HG02759 (cell line): ENCODE measurements around the gene CRYGN.

ENCODE experiments used
- ATAC-seq: cut with Tn5 transposase; IDR thresholded peaks from one replicate; pipeline ENCODE4 v1.9.1; 2021; ENCODE audit warnings: mild to moderate bottlenecking, moderate library complexity; ENCODE audit not compliant: unreplicated experiment

CRYGN gene

DNA sequence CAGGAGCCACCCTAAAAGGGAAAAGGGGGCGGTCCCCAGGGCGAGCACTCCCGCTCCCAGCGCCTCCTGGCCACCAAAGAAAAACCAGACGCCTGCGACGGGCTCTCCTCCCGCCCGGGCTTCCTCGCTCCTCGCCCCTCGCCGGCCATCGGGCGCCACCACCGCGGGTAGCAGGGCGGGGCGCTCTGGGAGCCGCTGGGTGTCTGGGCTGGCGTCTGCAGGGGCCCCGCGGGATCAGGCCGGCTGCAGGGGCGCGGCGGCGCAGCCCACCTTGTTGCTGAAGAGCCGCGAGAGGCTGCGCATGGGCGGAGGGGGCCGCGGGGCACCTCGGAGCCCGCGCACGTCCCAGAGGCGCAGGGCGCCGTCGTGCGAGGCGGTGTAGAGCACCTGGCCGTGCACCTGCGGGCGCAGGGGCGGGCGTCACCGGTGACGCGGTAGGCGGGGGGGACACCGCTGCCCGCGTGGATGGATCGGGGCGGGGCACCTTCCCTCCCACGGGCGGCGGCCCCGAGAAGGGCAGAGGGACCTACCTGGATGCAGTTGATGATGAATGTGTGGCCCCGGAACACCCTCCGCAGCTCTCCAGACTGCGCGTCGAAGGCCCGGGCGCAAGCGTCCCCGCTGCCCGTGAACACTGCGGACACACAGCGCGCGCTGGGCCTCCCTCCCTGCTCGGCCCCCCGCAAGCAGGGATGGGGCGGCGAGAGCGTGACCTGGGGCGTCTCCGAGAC, 58.4 kb downstream of the CRYGN start:
- ATAC-seq, result peak; percentile 49

DNA sequence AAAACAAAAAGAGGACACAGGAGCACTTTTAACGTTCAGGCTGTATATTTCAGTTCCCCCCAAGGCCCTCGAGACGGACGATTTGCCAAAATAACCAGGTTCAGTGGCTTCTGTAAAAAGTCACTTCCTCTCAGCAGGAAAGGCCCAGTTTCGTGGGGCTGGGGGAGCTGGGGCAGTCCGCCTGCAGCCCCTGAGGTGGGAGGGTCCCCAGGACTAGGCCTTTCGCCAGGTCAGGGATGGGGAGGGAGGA, 58.9 kb downstream of the CRYGN start:
- ATAC-seq, result peak; percentile 24

DNA sequence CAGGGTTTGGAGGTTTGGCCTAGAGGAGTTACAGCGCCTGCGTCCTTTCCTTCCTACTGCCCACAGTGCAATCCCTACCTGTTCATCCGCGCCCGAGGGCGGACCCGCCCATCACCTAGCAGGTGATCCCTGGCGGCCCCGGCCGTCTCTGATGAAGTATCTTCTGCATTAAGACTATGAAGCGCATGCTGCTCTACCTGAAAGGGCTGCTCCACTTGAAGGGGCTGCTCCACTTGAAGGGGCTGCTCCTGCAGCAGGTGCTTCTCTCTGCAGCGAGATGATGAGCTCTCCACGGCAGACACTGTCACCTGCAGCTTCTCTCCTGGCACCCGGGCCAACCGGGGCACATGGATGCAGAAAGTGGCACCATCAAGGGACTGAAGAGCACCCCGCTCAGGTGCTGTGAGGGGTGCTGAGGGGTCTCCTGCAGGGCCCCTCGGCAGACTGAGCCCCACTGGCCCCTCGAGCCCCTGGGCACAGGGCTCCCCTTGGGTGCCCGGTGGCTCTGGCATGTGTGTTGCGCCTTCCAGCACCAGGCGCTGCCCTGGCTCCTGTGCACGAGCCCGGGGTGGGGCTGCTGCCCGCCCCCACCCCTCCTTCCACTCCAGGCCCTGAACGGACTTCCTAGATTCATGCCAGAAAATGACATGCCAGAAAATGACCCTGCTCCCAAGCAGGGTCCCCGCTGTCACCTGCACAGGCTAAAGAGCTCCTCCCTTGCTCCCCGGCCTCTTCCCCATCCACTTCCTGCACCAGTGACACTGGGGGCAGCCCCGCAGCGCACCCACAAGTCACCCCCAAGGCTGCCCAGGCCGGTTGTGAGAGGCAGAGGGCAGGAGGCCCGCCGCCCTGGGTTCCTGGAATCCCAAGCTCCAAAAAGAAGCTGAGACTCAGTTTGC, 59.5 kb downstream of the CRYGN start:
- ATAC-seq, result no peak

DNA sequence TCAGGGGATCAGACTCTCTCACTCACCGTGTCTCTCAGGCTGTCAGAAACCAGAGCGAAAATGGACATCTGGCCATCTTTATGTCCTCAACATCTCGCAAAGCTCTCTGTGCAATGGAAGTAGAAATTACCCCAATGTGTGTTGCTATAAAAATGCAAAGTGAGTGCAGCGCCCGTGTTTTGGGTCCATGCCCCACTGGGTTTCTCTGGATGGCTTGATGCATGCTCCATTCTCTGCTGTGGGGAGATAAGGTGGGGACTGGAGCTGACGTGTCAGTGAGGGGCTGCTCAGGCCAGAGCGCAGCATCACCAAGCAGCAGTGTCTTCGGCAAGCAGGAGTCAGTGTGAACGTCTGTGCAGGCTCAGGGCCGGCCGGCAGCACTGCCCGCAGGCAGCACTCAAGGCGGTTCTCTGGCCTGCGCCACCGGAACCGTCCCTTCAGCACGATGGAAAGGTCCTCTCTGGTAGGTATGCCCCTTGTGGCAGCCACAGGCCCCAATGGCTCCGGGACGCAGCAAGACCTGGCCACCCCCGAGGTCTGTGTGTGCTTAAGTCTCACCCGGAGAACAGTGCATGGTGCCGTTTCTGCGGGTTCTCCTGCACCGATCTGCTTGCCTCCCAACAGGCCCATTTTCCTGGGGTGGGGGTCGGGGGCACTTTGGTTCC, 60.3 kb downstream of the CRYGN start:
- ATAC-seq, result no peak

DNA sequence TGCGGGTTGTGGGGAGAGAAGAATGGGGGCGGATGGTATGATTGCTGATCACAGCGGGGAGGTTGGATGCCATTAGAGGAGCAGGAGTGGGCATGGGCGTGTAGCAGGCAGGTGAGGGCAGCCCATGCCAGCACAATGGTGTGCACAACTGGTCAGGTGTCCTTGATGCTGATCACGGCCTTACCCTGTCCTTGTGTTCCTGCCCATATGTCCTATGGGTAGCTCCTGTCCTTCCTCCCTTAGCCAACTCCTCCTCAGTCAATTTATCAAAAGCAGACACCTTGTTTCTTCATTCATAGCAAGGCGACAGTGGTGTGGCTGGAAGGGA, 60.8 kb downstream of the CRYGN start:
- ATAC-seq, result no peak
